ENCODE results near the gene RAB8B.

GRCh38 chr15:63306492-63307073, 117.2 kb downstream of the RAB8B start:
- TF ChIP-seq CTCF (IDR thresholded peaks at IDR 0.05; ENCODE audit: low read depth, low read length) (no peak), MAX (IDR thresholded peaks at IDR 0.05; ENCODE audit: low read depth, low read length) (no peak)

Measured in NB4 (cell line).